ENCODE results near the gene TMEM151B.

- TF ChIP-seq CTCF (IDR thresholded peaks at IDR 0.05) (no peak), EP300 (IDR thresholded peaks at IDR 0.05) (no peak)
These were observed 1.1 kb downstream of the TMEM151B start for GRCh38 chr6:44271406-44271723.
